IMR-90 (cell line): Measurements from ENCODE around the gene THYN1. TPM values are rescaled to one million over a fixed set of nuclear protein-coding genes. Genes with fewer than 3 reads are reported as not detected.

Source experiments
- ATAC-seq: fragments of 200-7000 bp; cut with Tn5 transposase; 2 replicates; pipeline ENCODE4 v1.9.1; 2020; ENCODE audit warnings: low read depth, mild to moderate bottlenecking, moderate library complexity
- BruUV-seq: library from RNA; stranded (reverse); fragments of 400-500 nt; replicated peaks from 2 replicates; lab custom pipeline; 2021; lab: Mats Ljungman, UMichigan
- CTCF ChIA-PET: fragments of 300-600 bp; formaldehyde crosslinking; extraction: SDS; loops from one replicate; lab custom pipeline; 2021; ENCODE audit warnings: antibody characterized with exemption; lab: Yijun Ruan, JAX
- POLR2A ChIA-PET: fragments of 300-600 bp; sonication (Branson Sonifier 250); formaldehyde crosslinking; loops from one replicate; lab custom pipeline; 2022; ENCODE audit warnings: antibody characterized with exemption; ENCODE audit not compliant: unreplicated experiment; lab: Charles Lee
- DNase-seq: peaks from one replicate; pipeline ENCODE4 v3.0.0; 2013
- H2AFZ ChIP-seq: replicated peaks from 2 replicates; pipeline ENCODE3; 2013; ENCODE audit warnings: low read length, mild to moderate bottlenecking; ENCODE audit not compliant: poor library complexity
- H2AK5ac ChIP-seq: 2 replicates; pipeline ENCODE4 v1.6.1; 2013; ENCODE audit warnings: low read depth, low read length, inconsistent platforms
- H2AK9ac ChIP-seq: replicated peaks from 2 replicates; pipeline ENCODE3; 2013; ENCODE audit warnings: mild to moderate bottlenecking, low read depth, low read length, moderate library complexity; ENCODE audit not compliant: poor library complexity
- H2BK120ac ChIP-seq: 2 replicates; pipeline ENCODE4 v1.6.1; 2013; ENCODE audit warnings: low read depth, low read length, inconsistent platforms
- H2BK15ac ChIP-seq: 3 replicates; pipeline ENCODE4 v1.6.1; 2013; ENCODE audit warnings: low read depth, low read length, inconsistent platforms
- H2BK20ac ChIP-seq: 2 replicates; pipeline ENCODE4 v1.6.1; 2013; ENCODE audit warnings: low read depth, mild to moderate bottlenecking, inconsistent platforms, low read length, moderate library complexity
- H2BK5ac ChIP-seq: 2 replicates; pipeline ENCODE4 v1.6.1; 2013; ENCODE audit warnings: mild to moderate bottlenecking, low read depth, low read length, inconsistent platforms; ENCODE audit not compliant: poor library complexity, severe bottlenecking
- H3K14ac ChIP-seq: replicated peaks from 2 replicates; pipeline ENCODE4 v1.6.1; 2013; ENCODE audit warnings: low read depth, low read length, inconsistent platforms
- H3K18ac ChIP-seq: 2 replicates; pipeline ENCODE4 v1.6.1; 2013; ENCODE audit warnings: low read depth, low read length, control low read depth
- H3K23ac ChIP-seq: 2 replicates; pipeline ENCODE4 v1.6.1; 2013; ENCODE audit warnings: low read depth, low read length, inconsistent platforms
- H3K27ac ChIP-seq: 2 replicates; pipeline ENCODE4 v1.5.1; 2013; ENCODE audit warnings: mild to moderate bottlenecking, control low read depth, low read length; ENCODE audit not compliant: insufficient read depth
- H3K27me3 ChIP-seq: 2 replicates; pipeline ENCODE4 v1.6.1; 2013; ENCODE audit warnings: low read length; ENCODE audit not compliant: control insufficient read depth, insufficient read depth
- H3K36me3 ChIP-seq: 2 replicates; pipeline ENCODE4 v1.6.1; 2013; ENCODE audit warnings: low read length, mixed read lengths; ENCODE audit not compliant: control insufficient read depth, insufficient read depth
- H3K4ac ChIP-seq: 2 replicates; pipeline ENCODE4 v1.6.1; 2013; ENCODE audit warnings: low read depth, low read length, inconsistent platforms
- H3K4me1 ChIP-seq: 2 replicates; pipeline ENCODE4 v1.6.1; 2013; ENCODE audit warnings: low read length, mixed read lengths; ENCODE audit not compliant: control insufficient read depth, insufficient read depth
- H3K4me2 ChIP-seq: 2 replicates; pipeline ENCODE4 v1.6.1; 2013; ENCODE audit warnings: low read depth, mild to moderate bottlenecking, control low read depth, low read length, moderate library complexity
- H3K4me3 ChIP-seq: 2 replicates; pipeline ENCODE4 v1.5.1; 2013; ENCODE audit warnings: low read depth, mild to moderate bottlenecking, control low read depth, low read length, moderate library complexity; ENCODE audit not compliant: insufficient read depth
- H3K56ac ChIP-seq: 2 replicates; pipeline ENCODE4 v1.6.1; 2013; ENCODE audit warnings: low read length, inconsistent platforms; ENCODE audit not compliant: insufficient read depth; ENCODE audit errors: extremely low read depth
- H3K79me1 ChIP-seq, 2 experiments: 2 replicates each; pipeline ENCODE4 v1.6.1; 2013; ENCODE audit warnings: low read length in 2 of 2, inconsistent platforms in 1 of 2, low read depth in 1 of 2
- H3K9ac ChIP-seq: 2 replicates; pipeline ENCODE4 v1.6.1; 2013; ENCODE audit warnings: low read depth, low read length, control low read depth
- H3K9me1 ChIP-seq: 2 replicates; pipeline ENCODE4 v1.6.1; 2013; ENCODE audit warnings: low read length, inconsistent platforms; ENCODE audit not compliant: insufficient read depth
- H3K9me3 ChIP-seq: 2 replicates; pipeline ENCODE4 v1.6.1; 2013; ENCODE audit warnings: low read length; ENCODE audit not compliant: control insufficient read depth, insufficient read depth
- H4K20me1 ChIP-seq: 2 replicates; pipeline ENCODE4 v1.6.1; 2013; ENCODE audit warnings: low read length, inconsistent platforms; ENCODE audit not compliant: insufficient read depth
- H4K5ac ChIP-seq: 2 replicates; pipeline ENCODE4 v1.6.1; 2013; ENCODE audit warnings: mild to moderate bottlenecking, low read depth, low read length, control low read depth
- H4K8ac ChIP-seq, 2 experiments: 2 replicates each; pipeline ENCODE4 v1.6.1; 2013; ENCODE audit warnings: low read depth in 2 of 2, low read length in 2 of 2, control low read depth in 1 of 2, inconsistent platforms in 1 of 2
- H4K91ac ChIP-seq: 2 replicates; pipeline ENCODE4 v1.6.1; 2013; ENCODE audit warnings: low read depth, low read length, inconsistent platforms; ENCODE audit not compliant: insufficient read depth
- POLR2A ChIP-seq: IDR thresholded peaks from 2 replicates; pipeline ENCODE4 v1.6.1; 2012; ENCODE audit warnings: mild to moderate bottlenecking, low read depth, low read length
- SMC3 ChIP-seq: fragments of 150-350 bp; IDR thresholded peaks from 2 replicates; pipeline ENCODE4 v1.6.1; 2016; ENCODE audit warnings: low read depth, mild to moderate bottlenecking, antibody characterized with exemption, low read length, moderate library complexity
- WGBS, 2 experiments: methylation state at CpG; one replicate each; pipeline versions ENCODE4 v1.1.5 to v1.1.7; 2013; ENCODE audit warnings: missing lambda C conversion rate in 2 of 2; ENCODE audit not compliant: insufficient read length in 1 of 2; ENCODE audit errors: extremely low coverage in 2 of 2; 5-methylcytosine and 5-hydroxymethylcytosine counted together
- dilution Hi-C: fragments of 300-500 bp; cut with HindIII; formaldehyde crosslinking; loops from one replicate; pipeline ENCODE4 v1.14.3; 2018; ENCODE audit warnings: low sequenced_read_pairs; ENCODE audit not compliant: unreplicated experiment
- in situ Hi-C: fragments of 300-500 bp; cut with MboI; formaldehyde crosslinking; loops from 3 replicates; pipeline ENCODE4 v1.14.3; 2019; ENCODE audit warnings: low sequenced_read_pairs, inconsistent platforms, mixed read lengths
- intact Hi-C: fragments of 100-400 bp; cut with micrococcal nuclease; formaldehyde crosslinking; loops from 2 replicates; pipeline ENCODE4 v1.10.0; 2022
- polyA plus RNA-seq, 3 experiments: library from polyadenylated mRNA; depleted of rRNA; stranded (reverse); fragments of >200 nt; gene quantifications; 2 replicates each; pipeline ENCODE4 v1.2.3, GENCODE V29; 2012; ENCODE audit warnings: low replicate concordance in 1 of 3
- total RNA-seq: library from RNA; depleted of rRNA; stranded (reverse); fragments of >200 nt; gene quantifications from 2 replicates; pipeline ENCODE4 v1.2.3, GENCODE V29; 2012

THYN1 gene
- total and polyA plus RNA-seq, 2 of the 4 experiments (the other 2 are of a cell fraction) = 43.1 to 72.1 TPM

GRCh38 chr11:134235399-134235798, 17.8 kb downstream of the THYN1 start:
- Histone ChIP-seq H2AFZ (no peak overlapping the region), H3K4me3 (no peak overlapping the region), H3K4ac (no peak overlapping the region), H3K23ac (no peak overlapping the region), H2BK20ac (no peak overlapping the region), H4K5ac (no peak overlapping the region), H3K4me1 (no peaks in the 10 kb centered on the region), H3K4me2 (no peak overlapping the region), H3K79me1 (peaks cover 14 to 45% of the 10 kb centered on the region in 2 experiments), H4K20me1 (peaks cover 17% of the 10 kb centered on the region), H3K56ac (no peak overlapping the region), H2BK120ac (no peak overlapping the region), H3K14ac (no peak overlapping the region), H2BK15ac (no peak overlapping the region), H3K9ac (no peak overlapping the region), H4K8ac (no peak overlapping the region), H3K9me1 (peaks cover 7% of the 10 kb centered on the region; the same call in 1 of the 2 replicates), H2AK5ac (no peak overlapping the region), H3K27ac (no peak overlapping the region), H3K36me3 (peaks cover 17% of the 10 kb centered on the region), H3K18ac (no peak overlapping the region), H2BK5ac (no peak overlapping the region), H4K91ac (no peak overlapping the region), H3K27me3 (no peaks in the 10 kb centered on the region), H3K9me3 (no peaks in the 10 kb centered on the region), H2AK9ac (no peak overlapping the region)
- in situ Hi-C loops = no loop called here
- ChIA-PET POLR2A (no interaction called here), CTCF (interaction anchor here (2.1 kb wide), 1 partner anchor 28 kb away, joined by 5 read pairs; no protein-coding TSS in a partner anchor)
- dilution Hi-C loops = no loop called here
- no TSS peak for BruUV-seq
- TF ChIP-seq POLR2A (no peak), SMC3 (no peak)
- DNase-seq (no peak), ATAC-seq (no peak)
- intact Hi-C loops = no loop called here
- WGBS, 2 experiments = no CpG with 5 or more reads among the region's 3 CpGs
